ENCODE data around the gene TNNT3. TPM values are rescaled to one million over a fixed set of nuclear protein-coding genes. Genes with fewer than 3 reads are reported as not detected.

The TNNT3 gene
- total and polyA plus RNA-seq, 2 of the 4 experiments (the other 2 are of a cell fraction), result not detected

DNA sequence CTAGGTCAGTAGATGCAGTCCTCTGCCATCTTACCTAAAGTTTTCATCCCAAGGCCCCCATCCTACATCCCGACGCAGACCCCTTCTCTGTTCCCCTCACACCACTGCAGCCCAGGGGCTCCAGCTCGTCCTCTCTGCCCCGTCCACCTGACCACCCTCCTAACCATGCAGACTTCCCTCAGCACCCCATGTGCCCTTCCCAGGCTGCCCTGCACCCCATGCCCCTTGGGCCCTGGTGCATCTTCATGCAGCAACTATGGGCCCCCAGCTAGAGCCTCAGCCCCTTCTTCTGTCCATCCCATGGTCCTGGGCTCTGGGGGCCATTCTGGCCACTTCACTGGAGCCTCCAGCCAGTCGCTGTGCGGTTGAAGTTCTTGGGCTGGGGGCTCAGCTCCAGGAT lies 30.7 kb upstream of the TNNT3 start:
- Histone ChIP-seq H3K23ac (ENCODE audit: low read depth, low read length) (no peak overlapping the region), H3K9ac (ENCODE audit: low read depth, low read length) (no peak overlapping the region), H3K36me3 (ENCODE audit: control insufficient read depth, insufficient read depth, low read length) (no peaks in the 10 kb centered on the region), H3K9me1 (ENCODE audit: insufficient read depth, low read length) (no peaks in the 10 kb centered on the region), H3K18ac (ENCODE audit: low read depth, low read length) (no peak overlapping the region), H2BK20ac (ENCODE audit: low read depth, low read length) (no peak overlapping the region), H2BK120ac (ENCODE audit: low read depth, low read length) (no peak overlapping the region), H2AFZ (replicated peaks; ENCODE audit: low read length, poor library complexity) (no peak overlapping the region), H2AK9ac (replicated peaks; ENCODE audit: low read depth, low read length, poor library complexity) (no peak overlapping the region), H4K8ac (ENCODE audit: low read depth in 2 of 2, low read length in 2 of 2) (no peak overlapping the region), H3K27ac (ENCODE audit: insufficient read depth, low read length) (no peak overlapping the region), H4K91ac (ENCODE audit: insufficient read depth, low read depth, low read length) (no peak overlapping the region), H3K27me3 (ENCODE audit: control insufficient read depth, insufficient read depth, low read length) (peaks cover 28% of the 10 kb centered on the region), H2BK5ac (ENCODE audit: low read depth, low read length, poor library complexity, severe bottlenecking) (no peak overlapping the region), H2AK5ac (ENCODE audit: low read depth, low read length) (no peak overlapping the region), H3K4me1 (ENCODE audit: control insufficient read depth, insufficient read depth, low read length) (no peaks in the 10 kb centered on the region), H2BK15ac (ENCODE audit: low read depth, low read length) (no peak overlapping the region), H3K4me2 (ENCODE audit: low read depth, low read length) (no peak overlapping the region), H3K4ac (ENCODE audit: low read depth, low read length) (no peak overlapping the region), H3K4me3 (ENCODE audit: insufficient read depth, low read depth, low read length) (no peak overlapping the region), H3K14ac (replicated peaks; ENCODE audit: low read depth, low read length) (no peak overlapping the region), H4K20me1 (ENCODE audit: insufficient read depth, low read length) (no peaks in the 10 kb centered on the region), H3K9me3 (ENCODE audit: control insufficient read depth, insufficient read depth, low read length) (no peaks in the 10 kb centered on the region), H4K5ac (ENCODE audit: low read depth, low read length) (no peak overlapping the region), H3K56ac (ENCODE audit: extremely low read depth, insufficient read depth, low read length) (no peak overlapping the region), H3K79me1 (ENCODE audit: low read depth in 1 of 2, low read length in 2 of 2) (no peaks in the 10 kb centered on the region)
- no peak for TF ChIP-seq MAFK (IDR thresholded peaks at IDR 0.05; ENCODE audit: low read depth, low read length)
- TF ChIP-seq MXI1 (IDR thresholded peaks at IDR 0.05; ENCODE audit: borderline replicate concordance, low read depth, low read length), result no peak
- no peak for TF ChIP-seq RFX5 (IDR thresholded peaks at IDR 0.05; ENCODE audit: low read depth, low read length)
- TF ChIP-seq RCOR1 (IDR thresholded peaks at IDR 0.05; ENCODE audit: insufficient replicate concordance, low read length), result no peak
- TF ChIP-seq RAD21 (IDR thresholded peaks at IDR 0.05; ENCODE audit: low read length), result no peak
- no peak for TF ChIP-seq MAZ (IDR thresholded peaks at IDR 0.05; ENCODE audit: borderline replicate concordance, low read depth, low read length)
- no peak for TF ChIP-seq CEBPB (IDR thresholded peaks at IDR 0.05; ENCODE audit: low read depth, low read length)
- TF ChIP-seq, protein P1, sequence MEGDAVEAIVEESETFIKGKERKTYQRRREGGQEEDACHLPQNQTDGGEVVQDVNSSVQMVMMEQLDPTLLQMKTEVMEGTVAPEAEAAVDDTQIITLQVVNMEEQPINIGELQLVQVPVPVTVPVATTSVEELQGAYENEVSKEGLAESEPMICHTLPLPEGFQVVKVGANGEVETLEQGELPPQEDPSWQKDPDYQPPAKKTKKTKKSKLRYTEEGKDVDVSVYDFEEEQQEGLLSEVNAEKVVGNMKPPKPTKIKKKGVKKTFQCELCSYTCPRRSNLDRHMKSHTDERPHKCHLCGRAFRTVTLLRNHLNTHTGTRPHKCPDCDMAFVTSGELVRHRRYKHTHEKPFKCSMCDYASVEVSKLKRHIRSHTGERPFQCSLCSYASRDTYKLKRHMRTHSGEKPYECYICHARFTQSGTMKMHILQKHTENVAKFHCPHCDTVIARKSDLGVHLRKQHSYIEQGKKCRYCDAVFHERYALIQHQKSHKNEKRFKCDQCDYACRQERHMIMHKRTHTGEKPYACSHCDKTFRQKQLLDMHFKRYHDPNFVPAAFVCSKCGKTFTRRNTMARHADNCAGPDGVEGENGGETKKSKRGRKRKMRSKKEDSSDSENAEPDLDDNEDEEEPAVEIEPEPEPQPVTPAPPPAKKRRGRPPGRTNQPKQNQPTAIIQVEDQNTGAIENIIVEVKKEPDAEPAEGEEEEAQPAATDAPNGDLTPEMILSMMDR (conservative IDR thresholded peaks at IDR 0.05; ENCODE audit: low read depth, low read length), result no peak
- TF ChIP-seq, protein P2, sequence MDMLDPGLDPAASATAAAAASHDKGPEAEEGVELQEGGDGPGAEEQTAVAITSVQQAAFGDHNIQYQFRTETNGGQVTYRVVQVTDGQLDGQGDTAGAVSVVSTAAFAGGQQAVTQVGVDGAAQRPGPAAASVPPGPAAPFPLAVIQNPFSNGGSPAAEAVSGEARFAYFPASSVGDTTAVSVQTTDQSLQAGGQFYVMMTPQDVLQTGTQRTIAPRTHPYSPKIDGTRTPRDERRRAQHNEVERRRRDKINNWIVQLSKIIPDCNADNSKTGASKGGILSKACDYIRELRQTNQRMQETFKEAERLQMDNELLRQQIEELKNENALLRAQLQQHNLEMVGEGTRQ (IDR thresholded peaks at IDR 0.05; ENCODE audit: low read depth, low read length), result no peak
- TF ChIP-seq, protein P3, sequence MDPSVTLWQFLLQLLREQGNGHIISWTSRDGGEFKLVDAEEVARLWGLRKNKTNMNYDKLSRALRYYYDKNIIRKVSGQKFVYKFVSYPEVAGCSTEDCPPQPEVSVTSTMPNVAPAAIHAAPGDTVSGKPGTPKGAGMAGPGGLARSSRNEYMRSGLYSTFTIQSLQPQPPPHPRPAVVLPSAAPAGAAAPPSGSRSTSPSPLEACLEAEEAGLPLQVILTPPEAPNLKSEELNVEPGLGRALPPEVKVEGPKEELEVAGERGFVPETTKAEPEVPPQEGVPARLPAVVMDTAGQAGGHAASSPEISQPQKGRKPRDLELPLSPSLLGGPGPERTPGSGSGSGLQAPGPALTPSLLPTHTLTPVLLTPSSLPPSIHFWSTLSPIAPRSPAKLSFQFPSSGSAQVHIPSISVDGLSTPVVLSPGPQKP (IDR thresholded peaks at IDR 0.05; ENCODE audit: borderline replicate concordance, low read depth, low read length), result no peak
- TF ChIP-seq SMC3 (IDR thresholded peaks at IDR 0.05; ENCODE audit: low read depth, low read length), result no peak
- no peak for TF ChIP-seq NFE2L2 (IDR thresholded peaks at IDR 0.05; ENCODE audit: low read depth, low read length)
- intact Hi-C loops (cut with micrococcal nuclease), result no loop called here
- BruUV-seq (replicated peaks), result no TSS peak
- dilution Hi-C loops (cut with HindIII; ENCODE audit: low sequenced_read_pairs, unreplicated experiment), result no loop called here
- 65% methylated on average over 4 of the region's 6 CpGs; no CpG with 5 or more reads in 1 of the 2 experiments for WGBS, 2 experiments (ENCODE audit: extremely low coverage in 2 of 2, insufficient read length in 1 of 2)
- in situ Hi-C loops (cut with MboI; ENCODE audit: low sequenced_read_pairs), result no loop called here
- no peak for DNase-seq
- CTCF ChIA-PET, result no interaction called here
- no peak for ATAC-seq (ENCODE audit: low read depth)
- POLR2A ChIA-PET (ENCODE audit: unreplicated experiment), result no interaction called here

All from IMR-90 (cell line).